8988T (cell line): Measurements from ENCODE around the gene CSNK2A1.
A peak's percentile ranks its signal among the peaks of the same experiment; 100 is the strongest.

Source experiments
- DNase-seq: peaks from one replicate; pipeline ENCODE4 v3.0.0; 2011

CSNK2A1 gene

GRCh38 chr20:563187-563586 lies 19.6 kb upstream of the CSNK2A1 start:
- no peak for DNase-seq

GRCh38 chr20:562232-562897 lies 18.8 kb upstream of the CSNK2A1 start:
- no peak for DNase-seq

GRCh38 chr20:561437-562231 lies 18.0 kb upstream of the CSNK2A1 start:
- DNase-seq: peak; percentile 48

- DNase-seq: no peak
These were observed 17.1 kb upstream of the CSNK2A1 start for GRCh38 chr20:560680-561079.

GRCh38 chr20:558117-558516 lies 14.5 kb upstream of the CSNK2A1 start:
- DNase-seq: no peak

- DNase-seq: no peak
These were observed 13.4 kb upstream of the CSNK2A1 start for GRCh38 chr20:556984-557383.

- no peak for DNase-seq
These were observed 12.4 kb upstream of the CSNK2A1 start for GRCh38 chr20:555976-556385.

GRCh38 chr20:550611-551010 lies 7.0 kb upstream of the CSNK2A1 start:
- no peak for DNase-seq

- DNase-seq: no peak
These were observed 6.3 kb upstream of the CSNK2A1 start for GRCh38 chr20:549722-550496.

GRCh38 chr20:548906-549305 lies 5.3 kb upstream of the CSNK2A1 start:
- no peak for DNase-seq

- DNase-seq: no peak
These were observed 3.8 kb upstream of the CSNK2A1 start for GRCh38 chr20:547394-547793.

GRCh38 chr20:546353-546752 lies 2.8 kb upstream of the CSNK2A1 start:
- no peak for DNase-seq

- DNase-seq: no peak
These were observed 649 bp upstream of the CSNK2A1 start for GRCh38 chr20:544153-544725.

GRCh38 chr20:542777-543368 lies 717 bp downstream of the CSNK2A1 start:
- peak; percentile 34 for DNase-seq

GRCh38 chr20:540391-541201 lies 3.0 kb downstream of the CSNK2A1 start:
- no peak for DNase-seq

GRCh38 chr20:539848-540247 lies 3.7 kb downstream of the CSNK2A1 start:
- DNase-seq: no peak

GRCh38 chr20:539191-539590 lies 4.4 kb downstream of the CSNK2A1 start:
- DNase-seq: no peak

- no peak for DNase-seq
These were observed 5.6 kb downstream of the CSNK2A1 start for GRCh38 chr20:537983-538382.

- no peak for DNase-seq
These were observed 7.1 kb downstream of the CSNK2A1 start for GRCh38 chr20:536426-537010.

- DNase-seq: no peak
These were observed 7.6 kb downstream of the CSNK2A1 start for GRCh38 chr20:535958-536357.

- DNase-seq: no peak
These were observed 10.1 kb downstream of the CSNK2A1 start for GRCh38 chr20:533526-533925.

GRCh38 chr20:532530-532929 lies 11.1 kb downstream of the CSNK2A1 start:
- no peak for DNase-seq
